Activated CD8-positive, alpha-beta T cell treated with anti-CD3 and anti-CD28 coated beads, Interleukin-2, amount 10 ng/mL, durations not matched to agents 7 days and 5 days (primary cell): ENCODE data around the gene SDK2. TPM values are rescaled to one million over a fixed set of nuclear protein-coding genes. Genes with fewer than 3 reads are reported as not detected.

Source experiments
- ATAC-seq: fragments of 150-1000 bp; cut with Tn5 transposase; one replicate; pipeline ENCODE4 v1.10.0; 2021; ENCODE audit warnings: moderate library complexity
- CTCF ChIA-PET: fragments of 350-600 bp; sonication (Branson Sonifier 250); formaldehyde crosslinking; loops from one replicate; lab custom pipeline; 2021; ENCODE audit warnings: antibody characterized with exemption; lab: Charles Lee
- POLR2A ChIA-PET: fragments of 350-600 bp; sonication (Branson Sonifier 250); formaldehyde crosslinking; loops from one replicate; lab custom pipeline; 2021; ENCODE audit warnings: antibody characterized with exemption; lab: Charles Lee
- DNase-seq: peaks from one replicate; pipeline ENCODE4 v3.0.0-alpha.2; 2020
- H3K27ac Mint-ChIP-seq: one replicate; pipeline ENCODE4 v1.8.0; 2021; ENCODE audit warnings: mild to moderate bottlenecking, mixed read lengths
- H3K27me3 Mint-ChIP-seq: one replicate; pipeline ENCODE4 v1.8.0; 2021; ENCODE audit warnings: low read depth, mixed read lengths
- H3K36me3 Mint-ChIP-seq: one replicate; pipeline ENCODE4 v1.8.0; 2021; ENCODE audit warnings: low read depth, mixed read lengths
- H3K4me1 Mint-ChIP-seq: one replicate; pipeline ENCODE4 v1.8.0; 2021; ENCODE audit warnings: low read depth, mixed read lengths
- H3K4me3 Mint-ChIP-seq: one replicate; pipeline ENCODE4 v1.8.0; 2021; ENCODE audit warnings: mild to moderate bottlenecking, mixed read lengths
- H3K9me3 Mint-ChIP-seq: one replicate; pipeline ENCODE4 v1.8.0; 2022; ENCODE audit warnings: mixed read lengths; ENCODE audit not compliant: insufficient read depth
- total RNA-seq, 2 experiments: library from RNA; stranded (reverse); gene quantifications; one replicate each; pipeline ENCODE4 v1.2.3, GENCODE V29; 2021

Gene SDK2
- total RNA-seq, 2 experiments from 2014 or later: 18.4 to 20.0 TPM

DNA sequence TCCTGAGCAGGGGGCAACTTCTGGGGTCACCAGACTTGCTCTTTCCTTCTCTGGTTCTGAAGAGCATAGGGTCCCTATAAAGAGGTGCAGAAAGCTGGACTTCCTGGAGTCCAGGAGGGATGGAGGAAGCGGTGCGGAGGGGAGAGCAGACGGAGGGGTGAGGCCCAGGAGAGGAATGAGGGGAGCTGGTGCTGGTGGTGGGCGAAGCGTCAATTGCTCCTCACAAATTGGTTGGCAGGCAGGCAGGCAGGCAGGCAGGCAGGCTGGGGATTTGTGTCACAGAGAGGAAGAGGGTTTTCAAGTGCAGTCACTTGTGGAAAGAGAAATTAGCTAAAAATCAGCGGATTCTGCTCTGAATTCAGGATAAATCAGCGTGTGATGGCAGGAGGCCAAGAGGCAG is 198.8 kb downstream of the SDK2 start:
- H3K27me3 Mint-ChIP-seq: no peaks in the 10 kb centered on the region
- no peaks in the 10 kb centered on the region for H3K9me3 Mint-ChIP-seq
- H3K27ac Mint-ChIP-seq: peak overlapping the region; percentile 37
- no peaks in the 10 kb centered on the region for H3K36me3 Mint-ChIP-seq
- H3K4me1 Mint-ChIP-seq: no peaks in the 10 kb centered on the region
- CTCF ChIA-PET: interaction anchor here (0.9 kb wide), 1 partner anchor 201 kb away, joined by 3 read pairs; no protein-coding TSS in a partner anchor
- no peak for ATAC-seq
- H3K4me3 Mint-ChIP-seq: no peak overlapping the region
- POLR2A ChIA-PET: interaction anchor here (0.6 kb wide), 1 partner anchor 8 kb away, joined by 3 read pairs; no protein-coding TSS in a partner anchor
- no peak for DNase-seq

DNA sequence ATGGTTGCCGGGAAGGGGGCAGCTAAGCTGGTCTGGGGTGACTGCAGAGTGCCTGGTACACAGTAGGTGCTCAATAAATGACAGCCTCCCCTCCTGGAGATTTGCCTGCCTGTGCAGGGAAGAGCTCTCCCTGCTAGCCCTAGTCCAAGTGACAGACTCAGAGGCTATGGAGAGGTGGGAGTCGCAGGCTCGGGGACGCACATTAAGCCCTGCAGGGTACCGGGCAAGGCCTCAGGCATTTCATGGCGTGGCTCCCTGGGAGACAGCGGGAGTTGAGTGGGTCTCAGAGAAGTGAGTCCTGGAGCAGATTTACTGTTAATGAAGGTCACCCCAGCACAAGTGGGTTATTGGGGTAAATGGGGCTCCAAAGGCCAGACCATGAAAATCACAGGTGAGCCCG is 200.2 kb downstream of the SDK2 start:
- Mint-ChIP-seq H3K36me3 (no peaks in the 10 kb centered on the region), H3K27ac (no peak overlapping the region), H3K4me1 (no peaks in the 10 kb centered on the region), H3K4me3 (no peak overlapping the region), H3K9me3 (no peaks in the 10 kb centered on the region), H3K27me3 (no peaks in the 10 kb centered on the region)
- DNase-seq: no peak
- ChIA-PET CTCF (no interaction called here), POLR2A (no interaction called here)
- no peak for ATAC-seq

DNA sequence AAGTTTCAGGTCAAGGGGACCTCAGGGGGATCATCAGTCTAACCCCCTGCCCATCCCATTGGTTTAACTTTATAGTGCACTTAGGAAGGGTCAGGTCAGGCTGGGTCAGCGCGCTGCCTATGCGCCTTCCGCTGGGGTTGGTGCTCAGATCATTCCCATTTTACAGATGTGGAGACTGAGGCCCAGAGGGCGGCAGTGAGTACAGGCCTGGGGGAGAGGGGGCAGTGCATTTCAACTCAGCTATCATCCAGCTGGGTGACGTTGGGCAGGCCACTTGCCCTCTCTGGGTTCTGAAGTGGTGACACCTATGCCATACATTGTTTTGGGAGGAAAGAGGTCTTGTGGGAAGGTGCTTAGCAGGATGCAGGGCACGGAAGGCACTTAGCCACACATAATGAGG is 204.6 kb downstream of the SDK2 start:
- CTCF ChIA-PET: no interaction called here
- H3K9me3 Mint-ChIP-seq: no peaks in the 10 kb centered on the region

DNA sequence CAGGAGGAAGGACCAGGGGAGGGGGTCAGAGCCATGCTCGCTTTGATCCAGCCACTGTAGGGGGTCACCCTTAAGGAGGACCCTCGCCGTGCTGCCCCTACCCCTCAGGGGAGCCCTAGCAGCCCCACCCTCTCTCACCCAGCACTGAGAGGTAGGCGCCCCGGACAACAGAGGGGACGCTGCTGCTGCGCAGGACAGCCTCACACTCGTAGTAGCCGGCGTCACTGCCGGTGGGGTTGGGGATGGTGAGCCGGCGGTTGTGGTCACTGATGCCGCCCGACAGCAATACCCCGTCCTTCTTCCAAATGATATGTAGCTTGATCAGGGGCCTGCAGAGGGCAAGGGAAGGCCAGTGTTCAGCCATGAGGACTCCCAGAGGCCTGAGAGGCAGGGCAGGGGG is 206.4 kb downstream of the SDK2 start:
- Mint-ChIP-seq H3K4me3 (no peak overlapping the region), H3K27me3 (no peaks in the 10 kb centered on the region), H3K9me3 (no peaks in the 10 kb centered on the region), H3K36me3 (peaks cover 1% of the 10 kb centered on the region), H3K27ac (no peak overlapping the region), H3K4me1 (peaks cover 3% of the 10 kb centered on the region)
- ChIA-PET POLR2A (no interaction called here), CTCF (no interaction called here)
- DNase-seq (no peak), ATAC-seq (no peak)

More for the DNA sequence above, 204.6 kb downstream of the SDK2 start:
- Mint-ChIP-seq H3K27me3 (no peaks in the 10 kb centered on the region), H3K27ac (no peak overlapping the region), H3K4me3 (no peak overlapping the region), H3K36me3 (peaks cover 1% of the 10 kb centered on the region), H3K4me1 (peaks cover 3% of the 10 kb centered on the region)
- ATAC-seq (no peak), DNase-seq (no peak)
- POLR2A ChIA-PET: no interaction called here

DNA sequence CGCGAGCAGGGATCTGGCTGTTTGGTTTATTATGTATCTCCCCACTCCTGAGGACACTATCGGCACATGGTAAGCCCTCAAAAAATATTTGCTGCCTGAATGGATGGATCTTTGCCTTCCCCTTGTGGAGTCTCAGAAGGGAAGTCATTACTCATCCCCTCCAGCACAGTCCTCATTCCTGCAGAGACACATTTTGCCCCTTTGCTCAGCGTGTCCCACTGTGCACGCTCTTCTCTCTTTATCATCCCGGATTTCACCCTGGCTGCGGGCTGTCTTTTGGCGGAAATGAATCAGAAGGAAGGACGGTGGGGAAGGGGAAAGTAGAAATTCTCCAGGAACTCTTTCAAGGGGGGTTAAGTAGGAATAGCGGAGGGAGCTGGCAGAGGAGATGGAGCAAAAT is 207.3 kb downstream of the SDK2 start:
- POLR2A ChIA-PET: no interaction called here
- no peaks in the 10 kb centered on the region for H3K9me3 Mint-ChIP-seq

DNA sequence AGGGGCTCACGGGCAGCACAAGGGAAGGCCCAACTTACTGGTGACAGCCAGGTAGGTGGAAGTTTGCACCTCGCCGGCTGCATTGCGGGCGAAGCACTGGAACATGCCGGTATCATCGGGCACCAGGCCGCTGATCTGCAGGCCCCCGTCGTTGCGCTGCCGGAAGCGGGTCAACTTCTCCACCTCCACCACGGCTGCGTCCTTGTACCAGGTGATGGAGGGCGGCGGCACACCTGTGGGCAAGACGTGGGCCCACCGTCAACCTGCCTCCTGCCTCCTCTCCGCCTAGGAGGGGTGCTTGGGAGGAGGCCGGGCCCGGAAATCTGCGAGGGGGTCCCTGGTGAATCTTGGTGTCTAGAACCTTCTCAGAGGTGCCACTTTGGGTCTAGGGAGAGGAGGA is 208.8 kb downstream of the SDK2 start:
- no peak for ATAC-seq
- H3K27ac Mint-ChIP-seq: no peak overlapping the region
- CTCF ChIA-PET: no interaction called here
- peaks cover 15% of the 10 kb centered on the region for H3K4me1 Mint-ChIP-seq
- DNase-seq: no peak
- no peaks in the 10 kb centered on the region for H3K9me3 Mint-ChIP-seq
- POLR2A ChIA-PET: no interaction called here
- peaks cover 5% of the 10 kb centered on the region for H3K36me3 Mint-ChIP-seq
- no peaks in the 10 kb centered on the region for H3K27me3 Mint-ChIP-seq
- no peak overlapping the region for H3K4me3 Mint-ChIP-seq

More for the DNA sequence above, 207.3 kb downstream of the SDK2 start:
- H3K4me3 Mint-ChIP-seq: no peak overlapping the region
- CTCF ChIA-PET: interaction anchor here (1.1 kb wide), 1 partner anchor 273 kb away, joined by 3 read pairs; no protein-coding TSS in a partner anchor
- H3K27me3 Mint-ChIP-seq: no peaks in the 10 kb centered on the region
- DNase-seq (no peak), ATAC-seq (no peak)
- peaks cover 3% of the 10 kb centered on the region for H3K4me1 Mint-ChIP-seq
- H3K36me3 Mint-ChIP-seq: peaks cover 1% of the 10 kb centered on the region
- no peak overlapping the region for H3K27ac Mint-ChIP-seq

DNA sequence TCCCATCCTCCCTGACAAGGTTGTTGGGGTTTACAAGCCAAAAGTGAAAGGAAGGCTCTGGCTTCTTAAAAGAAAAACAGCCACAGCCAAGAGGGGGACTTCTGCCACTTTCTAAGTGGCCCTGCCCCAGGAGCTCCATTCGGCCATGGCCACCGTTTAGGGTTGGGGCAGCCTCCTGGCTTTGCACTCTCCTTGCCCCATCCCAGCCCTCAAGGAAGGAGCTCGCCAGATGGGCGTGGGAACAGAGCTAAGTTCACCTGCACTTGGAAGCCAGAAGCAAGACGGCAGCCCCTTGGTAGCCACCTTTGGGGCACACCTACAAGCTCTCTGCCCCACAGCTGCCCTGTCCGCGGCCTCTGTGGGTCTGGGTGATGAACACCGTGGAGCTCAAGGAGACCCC is 210.1 kb downstream of the SDK2 start:
- peaks cover 26% of the 10 kb centered on the region for H3K4me1 Mint-ChIP-seq
- H3K36me3 Mint-ChIP-seq: peaks cover 6% of the 10 kb centered on the region
- ChIA-PET POLR2A (no interaction called here), CTCF (interaction anchor here (0.9 kb wide), 1 partner anchor 12 kb away, joined by 3 read pairs; no protein-coding TSS in a partner anchor)
- H3K9me3 Mint-ChIP-seq: no peaks in the 10 kb centered on the region
- H3K27ac Mint-ChIP-seq: no peak overlapping the region
- H3K27me3 Mint-ChIP-seq: no peaks in the 10 kb centered on the region
- DNase-seq: no peak
- H3K4me3 Mint-ChIP-seq: no peak overlapping the region
- no peak for ATAC-seq

DNA sequence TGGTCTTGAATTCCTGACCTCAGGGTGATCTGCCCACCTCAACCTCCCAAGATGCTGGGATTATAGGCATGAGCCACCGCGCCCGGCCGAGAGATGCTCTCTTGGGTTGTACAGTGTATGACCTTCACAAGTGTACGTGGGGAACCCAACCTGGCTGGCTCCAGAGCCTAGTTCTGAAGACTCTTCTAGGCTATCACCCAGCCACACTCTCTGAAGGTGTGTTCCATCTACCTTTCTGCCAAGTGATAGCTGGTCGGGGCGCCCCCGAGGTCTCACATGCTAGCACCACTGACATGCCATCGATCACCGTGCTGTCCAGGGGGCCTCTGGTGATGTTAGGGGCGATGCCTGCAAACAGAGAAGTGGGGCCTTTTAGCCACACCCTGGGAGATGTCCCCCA is 210.7 kb downstream of the SDK2 start:
- DNase-seq: no peak
- no peak overlapping the region for H3K27ac Mint-ChIP-seq
- no peak overlapping the region for H3K4me3 Mint-ChIP-seq
- no peak for ATAC-seq
- H3K4me1 Mint-ChIP-seq: peaks cover 26% of the 10 kb centered on the region
- H3K27me3 Mint-ChIP-seq: no peaks in the 10 kb centered on the region
- H3K36me3 Mint-ChIP-seq: peaks cover 6% of the 10 kb centered on the region
- ChIA-PET CTCF (interaction anchor here (1.0 kb wide), 1 partner anchor 277 kb away, joined by 4 read pairs; no protein-coding TSS in a partner anchor), POLR2A (no interaction called here)
- H3K9me3 Mint-ChIP-seq: no peaks in the 10 kb centered on the region

DNA sequence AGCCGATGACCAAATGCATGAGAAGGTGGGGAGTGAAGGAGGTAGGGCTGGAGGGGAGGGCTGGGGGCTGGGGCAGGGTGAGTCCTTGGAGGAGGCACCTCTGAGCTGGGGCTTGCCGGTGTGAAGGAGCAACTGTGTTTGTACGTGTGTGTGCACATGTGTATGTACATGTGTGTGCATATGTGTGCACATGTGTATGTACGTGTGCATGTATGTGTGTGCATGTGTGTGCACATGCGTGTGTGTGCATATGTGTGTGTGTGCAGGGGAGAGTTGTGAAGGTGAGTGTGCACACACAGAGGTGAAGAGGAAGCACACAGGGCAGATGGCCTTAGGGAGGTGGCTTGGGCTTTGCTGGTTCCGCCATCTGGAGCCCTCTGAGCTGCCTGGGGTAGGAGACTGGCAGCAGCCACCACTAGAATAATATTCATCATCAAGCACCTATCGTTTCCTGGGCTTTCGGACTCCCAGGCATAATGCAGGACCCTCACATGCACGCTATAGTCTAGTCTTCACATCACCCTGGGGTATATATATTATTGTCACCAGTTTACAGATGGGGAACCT is 211.5 kb downstream of the SDK2 start:
- ATAC-seq (no peak), DNase-seq (no peak)
- ChIA-PET POLR2A (no interaction called here), CTCF (interaction anchor here (1.0 to 1.5 kb wide), 2 partner anchors 278 to 524 kb away, joined by 3 to 4 read pairs; no protein-coding TSS in a partner anchor)
- no peak overlapping the region for H3K27ac Mint-ChIP-seq
- no peaks in the 10 kb centered on the region for H3K9me3 Mint-ChIP-seq
- no peaks in the 10 kb centered on the region for H3K27me3 Mint-ChIP-seq
- H3K4me3 Mint-ChIP-seq: no peak overlapping the region
- peaks cover 24% of the 10 kb centered on the region for H3K4me1 Mint-ChIP-seq
- peaks cover 6% of the 10 kb centered on the region for H3K36me3 Mint-ChIP-seq

DNA sequence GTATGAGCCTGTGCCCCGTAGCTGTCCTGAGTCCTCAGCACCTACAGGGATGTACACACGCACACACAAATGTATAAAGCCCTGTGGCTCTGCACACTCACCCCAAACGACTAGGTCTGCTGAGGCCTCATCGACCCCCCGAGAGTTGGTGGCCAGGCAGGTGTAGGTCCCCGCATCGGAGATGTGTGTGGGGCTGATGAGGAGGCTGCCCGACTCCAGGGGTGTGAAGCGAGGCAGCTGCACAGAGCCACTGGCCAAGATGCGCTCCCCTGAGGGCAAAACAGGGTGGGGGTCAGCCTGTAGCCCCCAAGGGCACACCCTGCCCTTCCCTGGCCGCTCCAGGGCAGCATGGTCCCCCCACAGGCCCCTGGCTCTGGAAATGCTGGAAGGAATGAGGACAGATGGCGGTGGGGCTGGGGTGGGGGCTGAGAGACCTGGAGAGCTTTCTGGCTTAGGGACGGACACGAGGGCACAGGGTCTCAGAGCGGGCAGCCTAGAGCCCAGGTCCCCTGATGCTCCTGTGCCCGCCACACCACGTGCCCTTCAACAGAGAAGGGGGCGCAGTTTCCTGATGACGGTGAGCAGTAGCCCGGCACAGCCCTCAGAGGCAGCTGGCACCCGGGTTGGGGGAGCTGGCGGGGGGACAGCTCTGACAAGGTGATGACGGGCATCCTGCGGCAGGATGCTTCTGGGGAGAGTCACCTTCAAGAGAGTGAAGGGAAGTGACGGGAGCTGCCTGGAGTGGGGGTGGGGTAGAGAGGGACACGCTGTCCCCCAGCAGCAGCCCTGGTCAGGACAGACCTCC is 212.6 kb downstream of the SDK2 start:
- H3K27ac Mint-ChIP-seq: peak overlapping the region; percentile 77
- no peaks in the 10 kb centered on the region for H3K27me3 Mint-ChIP-seq
- peaks cover 6% of the 10 kb centered on the region for H3K36me3 Mint-ChIP-seq
- no peak for ATAC-seq
- no peak for DNase-seq
- H3K9me3 Mint-ChIP-seq: no peaks in the 10 kb centered on the region
- no peak overlapping the region for H3K4me3 Mint-ChIP-seq
- peaks cover 24% of the 10 kb centered on the region for H3K4me1 Mint-ChIP-seq
- POLR2A ChIA-PET: no interaction called here
- CTCF ChIA-PET: interaction anchor here (1.1 to 5.8 kb wide), 7 partner anchors 214 to 573 kb away, joined by 3 to 62 read pairs (median 5); partner anchors contain the start of gene SDK2

DNA sequence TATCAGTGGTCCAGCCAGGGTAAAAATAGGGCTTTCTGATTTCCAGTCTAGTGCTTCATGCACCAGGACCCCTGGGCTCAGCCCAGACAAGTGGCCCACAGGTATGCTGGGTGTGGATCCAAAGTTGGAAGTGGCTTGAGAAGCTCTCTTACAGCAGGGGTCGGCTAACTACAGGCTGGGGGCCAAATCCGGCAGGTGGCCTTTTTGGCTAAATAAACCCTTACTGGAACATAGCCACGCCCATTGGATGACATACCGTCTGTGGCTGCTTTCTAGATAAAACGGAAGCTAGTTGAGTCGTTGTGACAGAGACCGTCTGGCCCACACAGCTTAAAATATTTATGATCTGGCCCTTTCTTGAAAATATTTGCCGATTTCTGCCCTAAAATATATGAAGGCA is 213.4 kb downstream of the SDK2 start:
- ChIA-PET POLR2A (no interaction called here), CTCF (interaction anchor here (1.1 to 5.8 kb wide), 12 partner anchors 212 to 703 kb away, joined by 3 to 62 read pairs (median 6); partner anchors contain the start of gene SDK2)
- Mint-ChIP-seq H3K27ac (peak overlapping the region; percentile 77), H3K4me1 (peaks cover 24% of the 10 kb centered on the region), H3K9me3 (no peaks in the 10 kb centered on the region), H3K4me3 (peak overlapping the region; percentile 18), H3K36me3 (peaks cover 4% of the 10 kb centered on the region), H3K27me3 (no peaks in the 10 kb centered on the region)
- DNase-seq (peak; percentile 56), ATAC-seq (peak; percentile 53)

DNA sequence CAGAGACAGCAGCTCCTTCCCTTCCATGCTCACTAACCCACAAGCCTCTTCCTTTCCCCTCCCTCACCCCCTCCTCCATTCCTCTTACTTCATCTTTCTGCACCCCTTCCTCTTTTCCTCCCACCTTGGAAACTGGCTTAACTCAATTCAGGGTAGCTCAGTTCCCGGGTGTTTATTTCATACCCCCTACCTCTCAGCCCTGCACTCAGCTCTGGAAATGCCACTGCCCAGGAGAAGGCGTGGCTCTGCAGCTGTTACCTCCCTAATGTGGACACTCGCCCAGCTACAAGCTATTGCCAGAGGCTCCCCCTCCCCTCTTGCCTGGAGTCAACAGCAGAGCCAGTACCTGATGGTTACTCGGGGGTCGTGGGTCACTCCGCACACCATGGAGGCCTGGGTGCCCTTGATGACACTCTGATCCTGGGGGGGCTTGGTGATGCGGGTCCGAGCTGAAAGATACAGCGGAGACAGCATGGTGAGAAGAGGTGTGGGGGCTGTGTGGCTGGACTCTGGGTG is 214.0 kb downstream of the SDK2 start:
- no peak for ATAC-seq
- Mint-ChIP-seq H3K27me3 (no peaks in the 10 kb centered on the region), H3K27ac (peak overlapping the region; percentile 25), H3K4me1 (peaks cover 24% of the 10 kb centered on the region), H3K36me3 (peaks cover 4% of the 10 kb centered on the region), H3K4me3 (no peak overlapping the region), H3K9me3 (no peaks in the 10 kb centered on the region)
- CTCF ChIA-PET: interaction anchor here (0.6 to 5.8 kb wide), 31 partner anchors 9 to 1105 kb away, joined by 3 to 62 read pairs (median 4); partner anchors contain the start of gene SDK2
- POLR2A ChIA-PET: no interaction called here
- DNase-seq: no peak
